Fibroblast of skin of abdomen (primary cell): ENCODE measurements around the gene NOTCH4.
"Not testable (repeated sequence)": the region's sequence is repeated elsewhere in the genome, so short reads cannot be mapped to it uniquely, and the experiment has no call there.

ENCODE experiments used
- DNase-seq: peaks from one replicate; pipeline ENCODE4 v3.0.0-alpha.2; 2013

The NOTCH4 gene

GRCh38 chr6:32192608-32193039 is 31.2 kb downstream of the NOTCH4 start, which contains the start of gene GPSM3:
Gene GPSM3, minus strand, starts transcription at chr6:32192643. Its CDS starts 130 bp downstream, at chr6:32192513.
- DNase-seq, result peak; percentile 64

- no peak for DNase-seq
Measured at GRCh38 chr6:32191696-32192607, 31.9 kb downstream of the NOTCH4 start.

- DNase-seq, result no peak
Measured at GRCh38 chr6:32190911-32191677, 32.8 kb downstream of the NOTCH4 start.

- peak; percentile 94 for DNase-seq
Measured at GRCh38 chr6:32190054-32190851, 33.6 kb downstream of the NOTCH4 start, which contains the start of gene PBX2. Gene PBX2, minus strand, starts transcription at chr6:32190202. Its CDS starts 287 bp downstream, at chr6:32189915.

- DNase-seq, result no peak
Measured at GRCh38 chr6:32189742-32190053, 34.2 kb downstream of the NOTCH4 start.

- no peak for DNase-seq
Measured at GRCh38 chr6:32189069-32189741, 34.7 kb downstream of the NOTCH4 start.

- DNase-seq, result peak; percentile 16
Measured at GRCh38 chr6:32188381-32189068, 35.3 kb downstream of the NOTCH4 start.

- DNase-seq, result not testable (repeated sequence)
Measured at GRCh38 chr6:32187725-32188380, 36.0 kb downstream of the NOTCH4 start.

GRCh38 chr6:32187009-32187709 is 36.7 kb downstream of the NOTCH4 start:
- DNase-seq, result no peak

- not testable (repeated sequence) for DNase-seq
Measured at GRCh38 chr6:32186151-32186840, 37.6 kb downstream of the NOTCH4 start.

- peak; percentile 87 for DNase-seq
Measured at GRCh38 chr6:32185681-32186131, 38.2 kb downstream of the NOTCH4 start.

- no peak for DNase-seq
Measured at GRCh38 chr6:32184084-32184640, 39.7 kb downstream of the NOTCH4 start, which contains the start of gene AGER. Gene AGER, minus strand, starts transcription at chr6:32184253. Its CDS starts 31 bp downstream, at chr6:32184222.

- DNase-seq, result no peak
Measured at GRCh38 chr6:32183483-32184083, 40.3 kb downstream of the NOTCH4 start.

- no peak for DNase-seq
Measured at GRCh38 chr6:32183030-32183429, 40.8 kb downstream of the NOTCH4 start.

GRCh38 chr6:32182555-32182981 is 41.3 kb downstream of the NOTCH4 start:
- DNase-seq, result no peak

GRCh38 chr6:32181915-32182529 is 41.8 kb downstream of the NOTCH4 start:
- no peak for DNase-seq

GRCh38 chr6:32181148-32181702 is 42.6 kb downstream of the NOTCH4 start:
- no peak for DNase-seq
